Cerebellar nuclear complex (tissue), 1 donor: Measurements from ENCODE around the gene CFAP43.
"Not testable (repeated sequence)": the region's sequence is repeated elsewhere in the genome, so short reads cannot be mapped to it uniquely, and the experiment has no call there.

Source experiments
- DNase-seq, 2 experiments: peaks; one replicate each; lab custom pipeline; 2025; lab: John Stamatoyannopoulos, UW

The CFAP43 gene

DNA sequence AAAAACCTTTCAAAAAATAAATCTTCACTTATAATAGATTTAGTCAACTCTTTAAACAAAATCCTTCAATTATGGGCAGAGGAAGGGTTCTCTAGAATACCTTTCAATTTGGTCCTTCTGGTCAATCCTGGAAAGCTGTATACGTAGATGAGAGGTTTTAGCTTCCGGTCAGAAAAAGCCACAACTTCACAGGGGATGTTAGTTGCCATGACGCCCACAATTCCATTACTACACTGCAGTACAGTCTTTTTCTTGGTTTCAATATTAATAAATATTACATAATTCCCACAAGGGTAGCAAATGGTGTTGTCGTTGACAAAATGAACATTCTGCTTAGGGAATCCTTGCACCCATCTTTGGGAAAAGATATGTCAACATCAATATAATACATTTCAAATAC, 1.7 kb downstream of the CFAP43 start:
- DNase-seq = no peak

DNA sequence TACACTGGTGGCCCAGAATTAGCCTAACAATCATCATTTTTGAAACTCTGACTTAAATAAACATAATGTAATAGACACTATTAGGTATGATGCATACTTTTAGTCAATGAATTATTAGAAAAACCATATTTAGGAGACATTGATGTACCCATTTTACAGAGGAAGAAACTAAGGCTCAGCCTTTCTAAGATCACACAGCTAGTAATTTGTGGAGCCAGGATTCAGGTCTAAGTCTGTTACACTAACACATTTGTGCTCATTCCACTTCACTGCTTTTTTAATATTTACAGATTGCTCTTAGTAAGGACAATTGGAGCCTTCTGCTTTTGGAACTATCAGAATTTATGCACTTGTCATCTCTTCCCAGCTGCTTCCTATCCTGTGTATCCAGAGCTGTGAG, 8.9 kb downstream of the CFAP43 start:
- no peak for DNase-seq

DNA sequence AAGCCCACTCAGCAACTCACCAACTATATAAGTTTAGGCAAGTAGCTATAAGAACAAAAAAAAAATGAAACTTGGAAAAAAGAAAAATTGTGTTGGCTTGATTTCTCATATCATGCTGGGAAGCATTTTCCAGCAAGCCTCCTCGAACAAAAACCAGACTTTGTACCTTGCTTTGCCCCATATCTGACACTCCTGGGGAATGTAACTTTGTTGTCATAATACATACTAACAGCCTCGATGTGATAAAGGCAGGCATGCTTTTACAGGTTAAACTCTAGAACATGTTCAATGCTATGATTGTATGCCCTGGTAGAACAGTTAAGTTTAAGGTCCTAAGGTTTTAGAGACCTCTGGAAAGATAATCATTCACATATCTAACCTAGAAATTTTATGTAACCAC, 11.6 kb downstream of the CFAP43 start:
- no peak for DNase-seq

DNA sequence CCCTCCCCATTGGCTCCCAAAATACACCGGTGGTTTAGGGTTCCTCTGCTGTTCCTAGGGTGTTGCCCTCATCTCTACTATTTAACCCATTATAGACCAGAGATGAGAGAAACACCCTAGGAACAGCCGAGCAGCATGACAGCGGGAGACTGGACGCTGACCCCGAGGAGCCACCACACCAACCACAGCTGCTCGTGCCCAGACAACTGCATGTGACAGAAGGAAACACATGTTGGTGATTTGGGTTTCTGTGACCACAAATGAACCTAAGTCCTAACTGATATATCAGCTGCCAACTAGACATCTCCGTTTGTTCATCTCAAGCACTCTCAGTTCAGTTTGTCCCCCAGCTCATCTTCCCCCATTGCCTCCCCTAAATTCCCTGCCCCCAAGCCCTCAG, 13.4 kb downstream of the CFAP43 start:
- no peak for DNase-seq

DNA sequence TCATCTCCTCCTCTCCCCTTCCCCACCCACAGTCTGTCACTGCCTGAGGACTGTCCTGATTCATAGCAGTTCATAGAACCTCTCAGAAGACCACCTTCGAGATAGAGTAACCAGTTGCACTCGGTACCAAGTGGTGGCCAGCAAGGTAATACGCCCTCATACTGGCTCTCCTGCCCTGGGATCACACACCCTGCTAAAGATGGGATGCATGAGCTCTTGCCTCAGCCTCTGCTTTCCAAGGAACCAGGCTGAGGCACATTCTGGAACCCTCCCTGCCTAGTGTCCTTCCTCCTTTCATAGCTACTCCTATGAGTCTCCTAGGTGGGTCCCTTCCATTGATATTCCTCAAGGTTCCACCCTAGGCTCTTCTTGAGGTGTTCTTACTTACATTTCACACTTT, 15.5 kb downstream of the CFAP43 start:
- DNase-seq = no peak

DNA sequence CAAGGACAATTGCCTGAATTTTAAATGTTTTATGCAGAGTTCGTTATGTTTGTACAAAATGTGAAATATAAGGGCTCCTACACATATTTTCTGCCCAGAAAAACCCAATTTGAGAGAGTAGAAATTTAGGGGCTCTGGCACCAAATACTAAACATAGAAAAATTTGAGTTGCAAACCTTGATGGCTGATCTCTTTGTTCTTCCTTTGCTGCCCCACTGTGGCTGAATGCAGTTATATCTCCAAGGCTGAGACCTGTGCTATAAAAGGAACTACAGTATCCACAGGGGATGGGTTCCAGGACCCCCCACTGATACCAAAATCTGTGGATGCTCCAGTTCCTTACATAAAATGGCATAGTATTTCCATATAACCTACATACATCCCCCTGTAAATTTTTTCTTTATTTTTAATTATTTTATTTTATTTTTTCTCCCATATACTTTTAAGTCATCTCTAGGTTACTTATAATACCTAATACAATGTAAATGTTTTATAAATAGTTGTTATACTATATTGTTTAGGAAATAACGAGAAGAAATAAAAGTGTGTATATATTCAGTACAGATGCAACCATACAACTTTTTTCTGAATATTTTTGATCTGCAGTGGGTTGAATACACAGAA, 22.5 kb downstream of the CFAP43 start:
- DNase-seq = peak in 1 of 2 experiments; percentile 49

DNA sequence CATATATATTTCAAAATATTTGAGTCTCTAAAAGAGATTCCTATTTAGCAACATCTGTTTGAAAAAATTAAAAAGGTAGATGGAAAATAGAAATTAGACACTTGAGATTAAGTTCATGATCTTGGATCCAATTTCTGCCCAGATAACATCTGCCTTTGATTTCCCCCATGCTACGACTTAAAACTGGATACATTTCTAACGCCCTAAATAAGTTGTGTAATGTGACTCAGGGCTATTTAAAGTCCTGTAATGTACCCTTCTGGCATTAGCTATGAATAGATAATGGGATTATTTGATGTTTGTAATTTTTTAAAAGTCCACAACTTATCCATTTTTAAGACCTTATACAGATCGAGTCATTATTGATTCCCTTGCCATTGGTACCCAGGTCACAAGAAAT, 23.4 kb downstream of the CFAP43 start:
- DNase-seq = no peak

DNA sequence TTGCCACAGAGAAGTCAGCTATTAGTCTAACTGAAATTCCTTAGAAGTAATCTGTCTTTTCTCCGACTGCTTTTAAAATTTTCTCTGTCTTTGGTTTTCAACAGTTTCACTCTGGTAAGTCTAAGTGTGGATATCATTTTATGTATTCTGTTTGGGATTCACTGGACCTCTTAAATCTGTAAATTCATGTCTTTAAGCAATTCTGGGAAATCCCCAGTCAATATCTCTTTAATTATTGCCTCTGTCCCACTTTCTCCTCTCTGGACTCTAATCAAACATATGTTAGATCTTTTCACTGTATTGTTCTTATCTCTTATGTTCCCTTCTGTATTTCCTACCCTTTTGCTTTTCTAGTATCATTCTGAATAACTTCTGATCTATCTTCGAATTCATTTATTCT, 29.9 kb downstream of the CFAP43 start:
- DNase-seq = no peak

DNA sequence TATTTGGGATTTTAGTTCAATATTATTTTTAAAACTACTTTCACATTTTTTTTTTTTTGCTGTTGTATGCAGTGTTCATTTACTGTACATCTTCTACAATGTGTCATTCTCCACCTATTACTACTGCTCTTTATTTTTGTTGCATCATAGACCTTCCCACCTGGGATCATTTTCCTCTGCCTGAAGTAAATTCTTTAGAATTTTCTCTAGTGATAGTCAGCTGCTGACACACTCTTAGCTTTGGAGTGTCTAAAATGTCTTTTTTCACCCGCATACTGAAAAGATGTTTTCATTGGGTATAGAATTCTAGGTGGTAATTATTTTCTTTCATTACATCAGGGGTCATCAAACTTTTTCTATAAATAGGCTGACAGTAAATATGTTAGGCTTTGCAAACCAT, 30.5 kb downstream of the CFAP43 start:
- DNase-seq = no peak

DNA sequence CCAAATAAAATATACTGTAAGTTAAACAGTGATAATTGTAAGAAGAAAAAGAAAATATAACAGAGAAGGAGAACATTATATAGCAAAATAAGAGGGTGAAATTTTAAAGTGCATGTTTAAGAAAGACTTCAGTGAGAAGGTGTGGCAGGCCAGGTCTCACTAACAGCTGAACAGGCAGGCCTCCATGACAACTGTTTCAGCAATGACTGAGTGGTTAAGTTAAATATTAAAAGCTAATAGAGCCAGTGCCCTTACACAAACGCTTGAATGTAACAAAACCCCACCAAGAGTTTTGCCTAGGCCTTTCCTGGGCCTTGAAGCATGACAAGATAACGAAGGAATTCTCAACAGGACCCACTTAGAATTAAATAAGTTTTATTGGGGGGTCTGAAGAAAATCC, 32.6 kb downstream of the CFAP43 start:
- DNase-seq = no peak

DNA sequence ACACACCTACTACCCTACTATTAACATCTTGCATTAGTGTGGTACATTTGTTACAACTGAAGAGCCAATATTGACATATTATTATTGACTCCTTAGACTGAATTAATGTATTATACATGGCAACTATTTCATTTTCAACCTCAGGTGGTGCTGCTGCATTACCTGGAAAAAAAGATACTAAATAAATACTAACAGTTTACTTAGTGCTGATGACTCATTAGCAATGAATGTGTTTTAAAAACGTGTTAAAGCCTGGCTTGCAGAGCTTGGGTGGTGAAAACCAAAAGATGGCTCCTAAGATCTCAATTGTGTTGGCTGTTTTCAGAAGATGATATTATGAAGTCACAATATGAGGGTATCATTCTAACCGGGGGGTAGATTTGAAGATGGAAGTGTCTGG, 34.8 kb downstream of the CFAP43 start:
- no peak for DNase-seq

DNA sequence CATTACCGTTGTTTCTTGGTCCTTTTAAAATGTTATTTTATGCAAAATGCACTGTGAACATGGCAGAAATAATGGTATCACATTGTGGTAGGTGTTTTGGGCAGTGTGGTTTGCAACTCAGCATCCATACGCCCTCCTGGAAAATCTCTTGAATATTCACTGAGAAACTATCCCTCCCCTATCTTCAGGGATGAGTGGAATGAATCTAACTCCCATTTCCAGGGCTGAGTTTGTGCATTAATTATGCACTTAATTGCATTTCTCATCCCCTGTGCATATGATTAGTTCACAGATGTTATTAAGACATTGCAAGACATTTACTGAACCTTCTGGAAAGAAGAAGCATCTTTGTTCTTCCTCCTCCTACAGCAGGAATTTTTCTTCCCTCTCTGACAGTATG, 36.5 kb downstream of the CFAP43 start:
- no peak for DNase-seq

DNA sequence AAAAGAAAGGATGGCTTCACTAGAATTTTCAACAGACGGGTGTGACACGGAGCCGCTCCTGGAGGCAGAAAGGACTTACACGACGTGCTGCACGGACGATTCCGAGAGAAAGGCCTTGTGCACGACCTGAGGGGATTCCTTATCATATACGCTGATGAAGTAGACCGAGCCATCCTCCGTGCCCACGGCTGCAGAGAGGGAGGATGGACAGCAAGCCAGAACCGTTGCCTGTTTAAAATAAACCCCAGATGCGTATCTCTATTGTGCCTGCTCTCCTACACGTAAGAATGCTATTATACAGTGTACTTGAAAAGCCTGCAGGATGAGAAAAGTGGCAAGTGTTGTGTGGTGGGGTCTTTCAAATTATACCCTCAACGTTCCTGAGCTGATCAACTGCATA, 38.4 kb downstream of the CFAP43 start:
- DNase-seq = no peak

DNA sequence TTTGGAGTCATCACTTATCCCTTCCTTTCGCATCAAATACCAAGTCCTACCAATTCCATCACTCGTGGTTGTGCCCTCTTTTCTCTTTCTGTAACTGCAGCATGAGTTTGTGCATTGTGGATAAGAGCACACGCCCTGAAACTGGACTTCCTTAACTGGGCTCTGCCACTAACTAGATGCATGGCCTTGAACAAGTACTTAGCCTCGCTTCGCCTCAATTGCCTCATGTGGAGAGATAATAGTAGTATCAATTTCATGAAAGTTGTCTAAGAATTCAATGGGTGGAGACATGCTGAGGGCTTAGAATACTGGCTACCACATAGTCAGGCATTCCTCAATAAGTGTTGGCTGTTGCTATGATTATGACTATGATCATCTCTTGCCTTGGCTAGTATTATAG, 41.5 kb downstream of the CFAP43 start:
- no peak for DNase-seq

DNA sequence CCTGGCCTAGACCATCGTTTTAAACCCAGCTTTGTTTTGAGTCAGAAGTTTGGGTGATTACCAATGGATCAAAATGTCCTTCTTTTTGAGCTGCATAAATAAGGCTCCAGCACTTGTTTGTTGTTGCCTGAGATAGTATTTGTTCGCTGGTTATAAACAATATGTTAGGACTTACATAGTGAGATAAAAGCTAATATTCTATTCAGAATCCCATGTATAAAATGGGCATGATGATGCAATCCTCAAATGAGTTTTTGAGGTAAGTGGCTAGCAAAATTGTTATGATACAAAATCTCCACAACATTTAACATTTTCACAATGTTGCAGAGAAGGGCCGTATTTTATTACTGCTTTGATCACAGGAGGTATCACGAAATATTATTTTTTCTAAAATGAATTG, 48.5 kb downstream of the CFAP43 start:
- DNase-seq = no peak

DNA sequence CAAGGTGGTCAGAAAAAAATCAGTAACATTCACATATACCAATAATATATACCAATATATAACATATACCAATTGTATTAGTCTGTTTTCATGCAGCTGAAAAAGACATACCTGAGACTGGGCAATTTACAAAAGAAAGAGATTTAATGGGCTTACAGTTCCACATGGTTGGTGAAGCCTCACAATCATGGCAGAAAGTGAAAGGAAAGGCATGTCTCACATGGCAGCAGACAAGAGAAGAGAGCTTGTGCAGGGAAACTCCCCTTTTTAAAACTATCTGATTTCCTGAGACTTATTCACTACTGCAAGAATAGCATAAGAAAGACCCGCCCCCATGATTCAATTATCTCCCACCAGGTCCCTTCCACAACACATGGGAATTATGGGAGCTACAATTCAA, 58.0 kb downstream of the CFAP43 start:
- DNase-seq = not testable (repeated sequence)

DNA sequence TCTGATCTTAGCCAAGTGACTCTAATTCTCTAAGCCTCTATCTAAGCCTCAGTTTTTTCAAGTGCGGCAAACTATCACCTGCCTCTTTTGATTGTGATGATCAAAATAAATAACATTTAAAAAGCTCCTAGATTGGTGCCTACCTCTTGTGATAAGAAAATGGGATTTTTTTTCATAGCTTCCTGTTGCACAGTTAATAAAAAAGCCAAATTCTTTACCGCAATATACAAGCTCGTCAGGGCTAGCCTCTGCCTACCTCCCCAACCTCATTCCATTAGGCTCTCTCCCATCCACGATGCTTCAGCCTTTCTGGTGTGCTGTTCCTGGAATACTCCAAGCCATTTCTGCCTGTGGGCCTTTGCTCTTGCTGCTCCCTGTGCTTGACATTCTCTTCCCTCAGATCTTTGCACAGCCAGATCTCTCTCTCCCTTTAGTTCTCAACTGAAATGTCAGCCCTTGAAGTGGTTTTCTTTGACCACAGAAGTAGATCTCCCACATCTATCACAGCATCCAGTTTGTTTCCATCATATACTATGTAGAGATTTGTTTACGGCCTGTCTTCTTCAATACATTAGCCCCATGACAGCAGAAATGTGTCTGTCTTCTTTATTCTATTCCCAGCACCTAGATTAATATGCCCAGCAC, 61.4 kb downstream of the CFAP43 start:
- no peak for DNase-seq

DNA sequence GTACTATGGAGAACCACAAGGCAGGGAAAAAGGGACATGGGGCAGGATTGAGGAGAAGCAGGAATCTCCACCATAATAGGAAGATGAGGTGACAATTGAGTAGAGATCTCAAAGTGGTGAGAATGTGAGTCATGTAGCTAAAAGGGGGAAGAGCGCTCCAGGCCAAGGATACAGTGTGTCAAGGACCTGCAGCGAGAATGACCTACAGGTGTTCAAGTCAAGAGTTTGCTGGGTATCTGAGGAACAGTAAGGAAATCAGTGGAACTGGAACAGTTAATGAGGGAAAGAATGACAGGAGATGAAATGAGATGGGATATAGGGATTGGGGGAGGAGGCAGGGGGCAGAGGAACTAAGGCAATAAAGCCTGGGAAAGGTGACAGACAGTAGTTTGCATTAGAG, 76.6 kb downstream of the CFAP43 start:
- DNase-seq = no peak

DNA sequence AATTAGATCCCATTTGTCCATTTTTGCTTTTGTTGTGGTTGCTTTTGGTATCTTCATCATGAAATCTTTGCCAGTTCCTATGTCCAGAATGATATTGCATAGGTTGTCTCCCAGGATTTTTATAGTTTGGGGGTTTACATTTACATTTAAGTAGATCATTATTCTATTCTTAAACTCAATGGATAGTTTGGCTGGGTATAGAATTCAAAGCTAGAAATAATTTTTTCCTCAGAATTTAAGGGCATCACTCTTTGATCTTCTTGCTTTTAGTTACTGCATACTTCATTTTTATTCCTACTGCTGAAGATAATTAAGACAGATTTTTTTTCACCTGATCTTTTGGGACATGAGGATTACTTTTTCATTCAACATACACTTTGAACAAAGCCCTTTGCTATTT, 80.4 kb downstream of the CFAP43 start:
- no peak for DNase-seq

DNA sequence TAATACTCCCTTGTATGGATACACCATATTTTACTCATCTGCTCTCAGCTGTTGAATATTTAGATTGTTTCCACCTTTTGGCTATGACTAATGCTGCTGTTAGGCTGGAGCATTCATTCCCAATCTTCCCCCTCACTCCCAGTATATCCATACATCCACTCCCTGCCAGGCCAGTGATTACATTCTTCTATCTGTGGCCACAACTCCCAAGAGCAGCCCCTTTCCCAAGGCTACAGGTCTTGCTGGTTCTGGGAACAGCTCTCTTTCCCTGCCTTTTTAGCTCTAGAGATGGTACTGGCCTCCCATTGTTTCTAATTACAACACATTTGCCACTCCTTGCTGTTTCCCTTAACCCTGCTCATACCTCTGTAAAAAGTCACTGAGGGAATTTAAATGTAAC, 82.0 kb downstream of the CFAP43 start:
- no peak for DNase-seq

DNA sequence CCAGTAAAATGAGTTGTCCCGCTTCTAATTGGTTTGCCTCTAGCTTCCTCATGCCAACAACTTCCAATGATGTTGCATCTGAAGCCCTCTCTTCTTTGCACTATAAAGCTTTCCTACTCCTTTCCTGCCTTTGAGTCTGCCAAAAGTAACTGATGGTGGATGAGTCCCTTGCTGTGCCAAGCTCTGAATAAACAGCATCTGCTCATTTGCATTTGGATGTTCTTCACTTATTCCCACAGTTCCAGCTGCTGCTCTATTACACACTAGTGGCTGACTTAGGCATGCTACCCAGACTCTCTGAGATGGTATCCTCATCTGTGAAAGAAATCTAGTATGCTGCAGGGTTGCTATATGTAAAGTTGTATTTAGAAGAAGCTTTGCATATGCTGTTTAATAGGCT, 85.3 kb downstream of the CFAP43 start:
- no peak for DNase-seq

DNA sequence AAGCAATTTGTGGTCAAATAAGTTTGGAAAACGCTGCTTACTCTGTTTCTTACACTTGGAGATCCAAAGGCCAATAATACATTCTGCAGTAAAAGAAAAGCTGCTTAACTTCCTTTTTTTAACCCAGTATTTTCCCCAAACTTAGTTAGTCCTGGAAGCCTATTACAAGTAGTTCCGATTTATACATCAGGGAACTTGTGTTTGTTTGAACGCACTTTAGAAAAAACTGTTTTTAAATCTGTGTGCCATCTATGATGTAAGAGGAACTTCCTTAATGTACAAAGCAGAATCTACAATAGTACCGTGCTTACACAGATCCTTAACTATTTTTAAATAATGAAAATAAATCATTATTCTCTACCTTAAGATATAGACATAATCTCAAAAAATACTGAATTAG, 87.2 kb downstream of the CFAP43 start:
- no peak for DNase-seq

DNA sequence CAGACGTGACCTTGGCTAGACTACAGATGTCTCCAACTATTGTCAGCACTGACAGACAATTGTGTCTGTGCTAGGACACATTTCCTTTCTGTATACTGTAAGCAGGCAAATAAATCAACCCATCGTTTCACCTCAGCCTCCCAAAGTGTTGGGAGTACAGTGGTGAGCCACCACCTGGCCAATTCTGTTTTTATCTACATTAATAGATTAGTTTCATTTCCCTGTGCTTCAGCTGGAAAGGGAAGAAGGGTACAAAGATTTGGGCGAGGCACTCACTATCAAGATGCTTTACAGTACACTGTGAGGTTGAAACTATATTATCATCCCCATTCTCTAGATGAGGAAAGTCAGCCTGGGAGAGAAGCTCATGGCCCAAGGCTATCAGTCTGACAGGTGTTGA, 88.3 kb downstream of the CFAP43 start:
- DNase-seq = no peak

DNA sequence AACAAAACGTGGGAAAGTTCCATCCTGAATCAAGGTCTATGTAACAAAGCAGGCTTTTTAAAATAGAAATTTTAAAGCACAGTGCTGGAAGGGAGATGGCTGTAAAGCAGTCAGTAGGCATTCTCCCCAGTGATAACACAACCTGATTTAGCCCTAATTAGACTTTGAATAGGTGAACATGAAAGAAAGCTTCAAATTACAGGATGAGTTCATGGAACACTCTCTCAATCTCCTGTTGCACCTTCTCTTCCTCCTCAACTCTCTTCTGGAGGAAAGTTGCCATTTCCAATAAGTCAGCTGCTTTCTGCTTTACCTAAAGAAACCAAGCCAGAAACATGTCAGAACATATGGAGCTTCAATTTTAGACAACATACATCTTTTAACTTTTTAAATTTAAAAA, 90.1 kb downstream of the CFAP43 start:
- DNase-seq = no peak
